CD8-positive, alpha-beta memory T cell (primary cell): ENCODE measurements around the gene GNA14. TPM values are rescaled to one million over a fixed set of nuclear protein-coding genes. Genes with fewer than 3 reads are reported as not detected.

ENCODE experiments used
- CTCF ChIA-PET: fragments of 350-600 bp; sonication (Branson Sonifier 250); formaldehyde crosslinking; loops from one replicate; lab custom pipeline; 2021; ENCODE audit warnings: antibody characterized with exemption; lab: Charles Lee
- POLR2A ChIA-PET: fragments of 350-600 bp; sonication (Branson Sonifier 250); formaldehyde crosslinking; loops from one replicate; lab custom pipeline; 2021; ENCODE audit warnings: antibody characterized with exemption; lab: Charles Lee
- DNase-seq, 5 donors: peaks; one replicate each; pipeline versions ENCODE4 v3.0.0 to v3.0.0-alpha.2; 2020 to 2022; ENCODE audit warnings: mixed read lengths in 1 of 5
- H3K27ac ChIP-seq: one replicate; pipeline ENCODE4 v1.7.0; 2013; ENCODE audit warnings: low read depth, mild to moderate bottlenecking, low read length, moderate library complexity
- H3K27me3 ChIP-seq: 2 replicates; pipeline ENCODE4 v1.7.0; 2013; ENCODE audit warnings: low read length, mild to moderate bottlenecking; ENCODE audit not compliant: insufficient read depth, poor library complexity, severe bottlenecking
- H3K36me3 ChIP-seq: 2 replicates; pipeline ENCODE4 v1.7.0; 2013; ENCODE audit warnings: mild to moderate bottlenecking, low read length, moderate library complexity; ENCODE audit not compliant: insufficient read depth
- H3K4me1 ChIP-seq: 2 replicates; pipeline ENCODE4 v1.7.0; 2013; ENCODE audit warnings: mild to moderate bottlenecking, low read length, moderate library complexity; ENCODE audit not compliant: insufficient read depth
- H3K4me3 ChIP-seq: 2 replicates; pipeline ENCODE4 v1.7.0; 2013; ENCODE audit warnings: mild to moderate bottlenecking, low read length
- H3K9me3 ChIP-seq: 2 replicates; pipeline ENCODE4 v1.7.0; 2013; ENCODE audit warnings: mild to moderate bottlenecking, low read length
- H3K27ac Mint-ChIP-seq, 8 donors: one replicate each; pipeline ENCODE4 v1.8.0; 2020 to 2021; ENCODE audit warnings: mixed read lengths in 8 of 8, mild to moderate bottlenecking in 6 of 8, inconsistent platforms in 3 of 8, moderate library complexity in 3 of 8
- H3K27me3 Mint-ChIP-seq, 2 donors: one replicate each; pipeline ENCODE4 v1.8.0; 2020 to 2021; ENCODE audit warnings: mixed read lengths in 2 of 2, mild to moderate bottlenecking in 1 of 2, moderate library complexity in 1 of 2
- H3K36me3 Mint-ChIP-seq, 3 donors: one replicate each; pipeline ENCODE4 v1.8.0; 2020 to 2021; ENCODE audit warnings: mixed read lengths in 3 of 3, inconsistent platforms in 1 of 3, mild to moderate bottlenecking in 1 of 3
- H3K4me1 Mint-ChIP-seq, 3 donors: one replicate each; pipeline ENCODE4 v1.8.0; 2020 to 2021; ENCODE audit warnings: mixed read lengths in 3 of 3, inconsistent platforms in 1 of 3, mild to moderate bottlenecking in 1 of 3
- H3K4me3 Mint-ChIP-seq, 7 donors: one replicate each; pipeline ENCODE4 v1.8.0; 2020 to 2021; ENCODE audit warnings: mixed read lengths in 7 of 7, mild to moderate bottlenecking in 6 of 7, moderate library complexity in 4 of 7, inconsistent platforms in 2 of 7
- H3K9me3 Mint-ChIP-seq, 5 donors: one replicate each; pipeline ENCODE4 v1.8.0; 2020 to 2022; ENCODE audit warnings: mixed read lengths in 5 of 5, mild to moderate bottlenecking in 3 of 5, moderate library complexity in 2 of 5, inconsistent platforms in 1 of 5
- polyA plus RNA-seq: library from polyadenylated mRNA; unstranded; fragments of 300-500 nt; fragmentation: Illumina TruSeq; gene quantifications from one replicate; pipeline ENCODE4 v1.2.3, GENCODE V29; 2021
- total RNA-seq, 2 experiments: library from RNA; stranded (reverse); gene quantifications; one replicate each; pipeline ENCODE4 v1.2.3, GENCODE V29; 2021

GNA14 gene
- total and polyA plus RNA-seq, 3 experiments from 2014 or later = not detected

- Mint-ChIP-seq H3K9me3 (no peaks in the 10 kb centered on the region), H3K27ac (no peak overlapping the region), H3K4me3 (no peak overlapping the region), H3K4me1 (no peaks in the 10 kb centered on the region), H3K36me3 (no peaks in the 10 kb centered on the region), H3K27me3 (peaks cover 0 to 3% of the 10 kb centered on the region in 2 donors)
- no peak overlapping the region for H3K27ac ChIP-seq
- no peak overlapping the region for H3K4me3 ChIP-seq
- no peaks in the 10 kb centered on the region for H3K36me3 ChIP-seq
- no peaks in the 10 kb centered on the region for H3K4me1 ChIP-seq
- DNase-seq = no peak
- ChIA-PET CTCF (no interaction called here), POLR2A (no interaction called here)
- no peaks in the 10 kb centered on the region for H3K27me3 ChIP-seq
- no peaks in the 10 kb centered on the region for H3K9me3 ChIP-seq
These were observed 29.9 kb upstream of the GNA14 start for GRCh38 chr9:77677957-77678535.

- ChIA-PET CTCF (no interaction called here), POLR2A (no interaction called here)
- Mint-ChIP-seq H3K4me1 (no peaks in the 10 kb centered on the region), H3K27ac (no peak overlapping the region), H3K9me3 (no peaks in the 10 kb centered on the region), H3K36me3 (no peaks in the 10 kb centered on the region), H3K27me3 (peaks cover 0 to 3% of the 10 kb centered on the region in 2 donors), H3K4me3 (no peak overlapping the region)
- Histone ChIP-seq H3K4me1 (no peaks in the 10 kb centered on the region), H3K27ac (no peak overlapping the region), H3K36me3 (no peaks in the 10 kb centered on the region), H3K27me3 (no peaks in the 10 kb centered on the region), H3K4me3 (no peak overlapping the region), H3K9me3 (no peaks in the 10 kb centered on the region)
- DNase-seq = no peak
These were observed 29.3 kb upstream of the GNA14 start for GRCh38 chr9:77677397-77677796.

- Histone ChIP-seq H3K27ac (no peak overlapping the region), H3K4me3 (no peak overlapping the region), H3K9me3 (no peaks in the 10 kb centered on the region), H3K27me3 (no peaks in the 10 kb centered on the region), H3K36me3 (no peaks in the 10 kb centered on the region), H3K4me1 (no peaks in the 10 kb centered on the region)
- H3K9me3 Mint-ChIP-seq = no peaks in the 10 kb centered on the region
- no peak overlapping the region for H3K27ac Mint-ChIP-seq
- H3K36me3 Mint-ChIP-seq = no peaks in the 10 kb centered on the region
- H3K27me3 Mint-ChIP-seq = peaks cover 0 to 6% of the 10 kb centered on the region in 2 donors
- ChIA-PET POLR2A (no interaction called here), CTCF (interaction anchor here (1.2 kb wide), 1 partner anchor 23 kb away, joined by 3 read pairs; no protein-coding TSS in a partner anchor)
- no peak overlapping the region for H3K4me3 Mint-ChIP-seq
- no peaks in the 10 kb centered on the region for H3K4me1 Mint-ChIP-seq
- no peak for DNase-seq
These were observed 26.0 kb upstream of the GNA14 start for GRCh38 chr9:77673941-77674791.

GRCh38 chr9:77672183-77672582 is 24.1 kb upstream of the GNA14 start:
- no peak for DNase-seq
- Mint-ChIP-seq H3K36me3 (no peaks in the 10 kb centered on the region), H3K27me3 (peaks cover 0 to 7% of the 10 kb centered on the region in 2 donors), H3K9me3 (no peaks in the 10 kb centered on the region), H3K4me1 (no peaks in the 10 kb centered on the region), H3K27ac (no peak overlapping the region), H3K4me3 (no peak overlapping the region)
- no peak overlapping the region for H3K27ac ChIP-seq
- no peaks in the 10 kb centered on the region for H3K4me1 ChIP-seq
- no peaks in the 10 kb centered on the region for H3K9me3 ChIP-seq
- CTCF ChIA-PET = no interaction called here
- no peaks in the 10 kb centered on the region for H3K36me3 ChIP-seq
- POLR2A ChIA-PET = no interaction called here
- H3K27me3 ChIP-seq = no peaks in the 10 kb centered on the region
- H3K4me3 ChIP-seq = no peak overlapping the region

- H3K4me3 Mint-ChIP-seq = no peak overlapping the region
- DNase-seq = no peak
- Histone ChIP-seq H3K36me3 (no peaks in the 10 kb centered on the region), H3K27me3 (no peaks in the 10 kb centered on the region), H3K9me3 (no peaks in the 10 kb centered on the region), H3K27ac (no peak overlapping the region), H3K4me1 (no peaks in the 10 kb centered on the region), H3K4me3 (no peak overlapping the region)
- peaks cover 9 to 11% of the 10 kb centered on the region in 2 donors for H3K27me3 Mint-ChIP-seq
- no peaks in the 10 kb centered on the region for H3K9me3 Mint-ChIP-seq
- POLR2A ChIA-PET = no interaction called here
- H3K27ac Mint-ChIP-seq = no peak overlapping the region
- CTCF ChIA-PET = no interaction called here
- no peaks in the 10 kb centered on the region for H3K36me3 Mint-ChIP-seq
- H3K4me1 Mint-ChIP-seq = no peaks in the 10 kb centered on the region
These were observed 19.0 kb upstream of the GNA14 start for GRCh38 chr9:77667151-77667550.

- Histone ChIP-seq H3K27me3 (no peaks in the 10 kb centered on the region), H3K9me3 (no peaks in the 10 kb centered on the region), H3K4me1 (no peaks in the 10 kb centered on the region), H3K4me3 (no peak overlapping the region), H3K27ac (no peak overlapping the region), H3K36me3 (no peaks in the 10 kb centered on the region)
- CTCF ChIA-PET = no interaction called here
- H3K27ac Mint-ChIP-seq = no peak overlapping the region
- no peaks in the 10 kb centered on the region for H3K36me3 Mint-ChIP-seq
- H3K4me1 Mint-ChIP-seq = peaks cover 0 to 1% (median 0%) of the 10 kb centered on the region in 3 donors
- no peaks in the 10 kb centered on the region for H3K9me3 Mint-ChIP-seq
- POLR2A ChIA-PET = no interaction called here
- H3K27me3 Mint-ChIP-seq = peaks cover 7 to 9% of the 10 kb centered on the region in 2 donors
- DNase-seq = no peak
- H3K4me3 Mint-ChIP-seq = no peak overlapping the region
These were observed 15.6 kb upstream of the GNA14 start for GRCh38 chr9:77663754-77664153.

GRCh38 chr9:77661566-77662085 is 13.5 kb upstream of the GNA14 start:
- Mint-ChIP-seq H3K36me3 (no peaks in the 10 kb centered on the region), H3K4me3 (no peak overlapping the region)
- POLR2A ChIA-PET = no interaction called here

GRCh38 chr9:77659926-77660325 is 11.8 kb upstream of the GNA14 start:
- Histone ChIP-seq H3K27me3 (no peaks in the 10 kb centered on the region), H3K4me1 (no peaks in the 10 kb centered on the region), H3K27ac (no peak overlapping the region), H3K4me3 (no peak overlapping the region), H3K9me3 (no peaks in the 10 kb centered on the region), H3K36me3 (no peaks in the 10 kb centered on the region)
- peaks cover 0 to 1% (median 0%) of the 10 kb centered on the region in 3 donors for H3K4me1 Mint-ChIP-seq
- H3K27me3 Mint-ChIP-seq = peaks cover 0 to 10% of the 10 kb centered on the region in 2 donors
- no peaks in the 10 kb centered on the region for H3K36me3 Mint-ChIP-seq
- H3K9me3 Mint-ChIP-seq = no peaks in the 10 kb centered on the region
- POLR2A ChIA-PET = no interaction called here
- DNase-seq = no peak
- CTCF ChIA-PET = no interaction called here
- no peak overlapping the region for H3K4me3 Mint-ChIP-seq
- no peak overlapping the region for H3K27ac Mint-ChIP-seq

More at GRCh38 chr9:77661566-77662085, 13.5 kb upstream of the GNA14 start:
- no peaks in the 10 kb centered on the region for H3K9me3 ChIP-seq
- no peak overlapping the region for H3K4me3 ChIP-seq
- H3K9me3 Mint-ChIP-seq = no peaks in the 10 kb centered on the region
- H3K27me3 ChIP-seq = no peaks in the 10 kb centered on the region
- H3K27me3 Mint-ChIP-seq = peaks cover 6 to 10% of the 10 kb centered on the region in 2 donors
- CTCF ChIA-PET = no interaction called here
- H3K36me3 ChIP-seq = no peaks in the 10 kb centered on the region
- H3K27ac ChIP-seq = no peak overlapping the region
- peaks cover 0 to 1% (median 0%) of the 10 kb centered on the region in 3 donors for H3K4me1 Mint-ChIP-seq
- H3K27ac Mint-ChIP-seq = no peak overlapping the region
- DNase-seq = no peak
- no peaks in the 10 kb centered on the region for H3K4me1 ChIP-seq
